GM19240 (cell line): ENCODE data around the gene SSR1.

ENCODE experiments used
- DNase-seq: peaks from one replicate; pipeline ENCODE4 v3.0.0; 2011; ENCODE audit warnings: low spot score; ENCODE audit not compliant: insufficient read length

Gene SSR1

DNA sequence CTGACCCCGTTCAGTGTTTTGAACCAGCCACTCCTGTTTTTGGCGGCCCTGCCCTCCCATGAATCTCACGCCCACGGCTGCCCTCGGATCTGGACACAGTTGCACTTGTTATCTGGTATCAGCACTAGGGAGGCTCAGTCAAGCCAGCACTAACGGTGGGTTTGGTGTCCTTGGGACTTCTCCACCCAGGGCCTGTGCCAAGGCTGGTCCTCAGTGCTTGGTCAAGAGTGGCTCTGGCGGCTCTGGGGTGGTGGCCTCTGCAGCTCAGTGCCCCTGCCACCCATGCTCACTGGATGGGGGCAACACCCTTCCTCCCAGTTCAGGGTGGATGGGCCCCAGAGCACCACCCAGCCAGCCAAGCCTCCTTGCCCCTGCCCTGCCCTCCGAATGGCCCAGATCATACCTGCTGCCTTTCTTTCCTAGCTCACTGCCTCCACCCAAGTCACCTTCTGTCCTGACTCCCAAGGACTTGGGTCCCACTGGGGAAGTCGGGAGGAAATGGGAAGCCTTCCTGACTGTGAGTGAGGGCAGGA is 54.7 kb downstream of the SSR1 start:
- no peak for DNase-seq

DNA sequence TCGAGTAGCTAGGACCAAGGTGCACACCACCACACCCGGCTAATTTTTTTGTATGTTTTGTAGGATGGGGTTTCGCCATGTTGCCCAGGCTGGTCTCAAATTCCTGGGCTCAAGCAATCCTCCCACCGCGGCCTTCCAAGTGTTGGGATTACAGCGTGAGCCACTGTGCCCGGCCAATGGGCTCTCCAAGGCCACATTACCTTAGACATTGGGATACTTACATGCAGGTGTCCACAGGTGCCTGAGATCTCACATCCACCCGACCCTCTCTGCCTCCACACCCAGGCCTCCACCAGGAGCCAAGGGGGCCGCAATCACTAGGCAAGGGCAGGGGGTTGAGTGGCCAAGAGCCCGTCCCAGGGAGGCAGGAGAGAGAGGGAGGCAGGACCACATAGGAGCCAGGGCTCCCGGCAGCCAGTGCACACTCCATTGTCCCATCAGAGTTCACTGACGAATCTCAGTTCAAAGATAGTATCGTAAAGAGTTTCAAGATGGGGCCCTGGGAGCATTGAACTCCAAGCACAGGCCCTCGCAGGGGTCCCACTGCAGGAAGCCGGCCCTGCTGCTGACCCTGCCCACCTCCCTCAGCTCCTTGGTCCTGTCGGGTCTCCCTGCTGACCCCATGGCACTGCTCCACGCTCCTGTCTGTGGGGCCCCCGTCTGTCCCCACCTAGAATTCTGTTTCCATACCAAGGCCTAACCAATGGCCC is 55.3 kb downstream of the SSR1 start:
- no peak for DNase-seq

DNA sequence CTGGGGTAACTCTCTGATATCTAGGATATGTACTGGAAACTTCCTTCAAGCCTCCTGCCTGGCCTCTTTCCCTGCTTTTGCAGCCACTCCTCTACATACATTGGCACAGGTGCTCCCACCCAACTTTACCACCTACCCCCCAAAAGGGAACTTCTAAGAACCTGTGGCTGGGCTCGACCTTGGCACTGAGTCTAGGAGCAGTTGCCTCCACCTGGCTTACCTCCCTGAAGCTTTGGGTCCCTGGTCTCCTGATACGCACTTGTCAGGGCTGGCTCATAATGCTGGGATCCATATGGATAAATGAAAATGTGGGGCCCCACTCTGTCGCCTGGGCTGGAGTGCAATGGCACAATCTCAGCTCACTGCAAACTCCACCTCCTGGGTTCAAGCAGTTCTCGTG is 56.2 kb downstream of the SSR1 start:
- no peak for DNase-seq

DNA sequence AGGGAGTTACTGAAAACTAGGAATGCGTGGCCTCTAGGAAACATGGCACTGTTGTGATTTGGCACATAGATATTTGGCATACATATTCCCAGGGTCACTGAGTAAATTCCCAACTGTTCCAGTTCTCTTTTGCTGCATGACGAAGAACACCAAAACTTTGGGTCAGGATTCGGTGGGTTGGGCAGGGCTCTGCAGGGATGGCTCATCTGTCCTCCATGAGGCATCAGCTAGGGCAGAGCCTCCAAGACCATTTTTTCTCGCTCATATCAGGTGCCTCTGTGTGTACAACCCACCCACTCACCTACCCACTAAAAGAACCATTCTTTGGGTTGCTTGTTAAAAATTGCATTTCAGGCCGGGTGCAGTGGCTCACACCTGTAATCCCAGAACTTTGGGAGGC is 57.1 kb downstream of the SSR1 start:
- no peak for DNase-seq

DNA sequence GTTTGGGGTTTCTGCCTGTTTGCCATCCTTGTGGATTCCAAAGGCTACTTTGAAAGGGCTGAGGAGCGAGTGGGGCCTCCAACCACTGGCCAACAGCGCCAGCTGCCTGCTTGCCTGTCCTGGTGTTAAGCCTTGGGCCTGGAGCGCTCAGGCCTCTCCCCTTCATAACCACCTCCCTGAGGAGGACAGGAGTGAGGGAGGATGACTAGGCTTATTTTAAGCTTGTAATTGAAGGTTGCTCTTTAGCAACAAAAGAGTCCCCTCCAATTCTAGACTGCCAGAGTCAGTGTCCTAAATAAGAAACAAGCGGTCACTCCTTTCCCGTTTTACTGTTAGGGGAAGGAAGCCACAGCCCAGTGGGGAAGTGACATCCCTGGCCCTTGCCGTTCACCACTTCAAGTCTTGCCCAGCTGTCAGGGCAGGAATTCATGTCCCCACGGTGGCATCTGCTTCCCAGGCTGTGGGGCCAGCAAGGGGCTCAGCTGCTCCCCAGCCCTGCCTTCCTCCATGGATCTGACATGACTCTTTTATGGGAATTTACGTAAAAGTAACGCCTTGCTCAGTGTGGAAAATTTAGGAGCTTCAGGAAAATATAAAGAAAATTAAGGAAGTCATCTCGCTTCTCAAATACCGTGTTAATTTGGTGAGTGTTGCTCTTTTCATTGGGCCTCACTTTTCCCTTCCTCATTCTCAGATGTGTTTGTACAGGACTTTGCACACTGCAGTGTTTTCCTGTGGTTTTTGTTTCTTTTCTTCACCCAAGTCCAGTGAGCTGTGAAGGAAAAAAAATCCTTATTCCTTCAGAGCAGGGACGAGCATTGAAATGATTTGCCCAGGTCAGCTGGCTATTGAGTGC is 57.8 kb downstream of the SSR1 start:
- DNase-seq = no peak

DNA sequence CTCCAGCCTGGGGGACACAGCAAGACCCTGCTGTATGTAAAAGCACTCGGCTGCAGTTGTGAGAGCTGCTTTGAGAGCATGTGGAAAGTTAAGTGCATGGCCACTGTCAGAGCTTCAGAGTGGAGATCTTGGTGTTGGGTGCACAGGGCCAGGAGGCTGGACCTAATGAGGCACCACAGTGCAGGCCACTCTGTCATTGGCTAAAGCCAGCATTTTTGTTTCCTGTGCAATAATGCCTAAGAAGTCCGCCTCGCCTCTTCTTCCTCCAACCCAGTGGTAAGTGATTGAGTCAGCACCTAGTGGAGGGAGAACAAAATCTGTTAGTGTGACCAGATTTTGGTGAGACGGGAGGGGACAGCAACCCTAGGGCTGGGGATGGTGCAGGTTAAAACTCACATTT is 60.6 kb downstream of the SSR1 start:
- DNase-seq = no peak

DNA sequence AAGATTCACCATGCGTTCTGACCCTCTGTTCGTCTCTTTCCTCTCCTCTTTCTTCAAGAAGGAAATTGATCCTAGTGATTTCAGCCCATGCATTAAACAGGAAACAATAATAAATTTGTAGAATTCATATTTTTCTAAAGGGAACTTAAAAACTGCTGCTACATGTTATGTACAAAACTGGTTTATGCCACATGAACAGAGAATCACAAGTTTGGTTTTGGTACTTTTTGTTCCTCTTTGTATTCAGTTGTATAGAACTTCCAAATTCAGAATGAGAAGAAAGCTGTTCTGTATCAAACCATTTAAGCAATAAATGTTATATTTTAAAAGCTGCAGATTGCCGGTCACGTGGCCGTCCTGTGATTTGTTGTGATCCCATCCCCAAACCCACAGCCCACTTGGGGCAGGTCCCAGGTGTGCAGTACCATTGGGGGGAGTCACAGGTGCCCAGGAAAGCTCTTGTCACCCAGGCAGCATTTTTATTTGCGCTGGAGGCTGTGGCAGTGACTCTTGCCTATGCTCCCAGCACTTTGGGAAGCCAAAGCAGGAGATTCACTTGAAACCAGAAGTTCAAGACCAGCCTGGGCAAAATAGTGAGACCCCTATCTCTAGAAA is 61.2 kb downstream of the SSR1 start:
- no peak for DNase-seq

DNA sequence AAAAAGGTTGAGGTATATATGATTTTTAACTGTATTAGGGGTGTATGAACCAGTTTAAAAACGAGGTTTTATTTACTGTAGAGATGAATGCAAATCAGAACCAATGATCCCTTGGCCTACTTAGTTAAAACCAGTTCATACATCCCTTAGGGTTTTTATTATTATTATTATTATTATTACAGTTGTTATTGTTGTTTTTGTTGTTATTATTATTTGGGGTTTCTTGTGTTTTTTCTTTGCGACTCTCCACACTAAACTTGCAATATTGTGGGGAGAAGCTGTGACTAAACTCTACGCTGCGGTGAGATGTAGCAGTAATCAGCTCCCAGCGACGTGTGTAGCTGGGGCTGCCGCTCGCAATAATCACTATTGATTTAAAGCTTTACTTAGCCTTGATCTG is 62.2 kb downstream of the SSR1 start:
- DNase-seq = no peak

DNA sequence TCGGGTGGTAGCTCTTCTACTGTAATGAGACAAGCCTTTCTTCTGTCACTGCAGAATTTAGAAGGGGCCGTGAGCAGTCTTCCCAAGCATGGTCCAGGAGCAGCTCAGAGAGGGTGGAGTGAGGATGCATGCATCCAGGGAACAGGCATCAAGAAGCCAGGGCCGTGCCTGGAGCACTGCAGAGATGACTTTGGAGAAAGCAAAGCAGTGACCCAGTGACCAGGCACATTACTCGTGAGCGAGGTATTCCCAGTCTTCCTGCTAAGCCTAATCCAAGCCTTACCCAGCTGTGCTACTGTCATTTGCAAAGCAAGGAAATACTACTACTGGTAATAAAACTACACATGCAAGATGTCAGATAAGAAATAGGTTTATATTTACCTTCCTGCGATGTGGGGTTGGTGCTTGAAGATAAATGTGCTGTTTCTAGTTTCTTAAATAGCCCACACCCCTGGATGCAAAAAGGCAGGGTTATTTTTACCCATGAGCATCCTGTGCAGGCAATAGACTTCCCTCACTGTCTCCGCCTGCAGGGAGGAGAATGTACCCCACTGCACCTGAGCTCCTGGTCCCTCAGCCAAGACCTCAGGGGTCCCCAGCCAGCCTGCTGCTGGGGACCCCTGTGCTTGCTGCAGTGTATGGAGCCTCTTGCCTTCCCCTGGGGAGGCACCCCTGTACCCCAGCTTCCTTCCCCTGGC is 62.9 kb downstream of the SSR1 start:
- no peak for DNase-seq

DNA sequence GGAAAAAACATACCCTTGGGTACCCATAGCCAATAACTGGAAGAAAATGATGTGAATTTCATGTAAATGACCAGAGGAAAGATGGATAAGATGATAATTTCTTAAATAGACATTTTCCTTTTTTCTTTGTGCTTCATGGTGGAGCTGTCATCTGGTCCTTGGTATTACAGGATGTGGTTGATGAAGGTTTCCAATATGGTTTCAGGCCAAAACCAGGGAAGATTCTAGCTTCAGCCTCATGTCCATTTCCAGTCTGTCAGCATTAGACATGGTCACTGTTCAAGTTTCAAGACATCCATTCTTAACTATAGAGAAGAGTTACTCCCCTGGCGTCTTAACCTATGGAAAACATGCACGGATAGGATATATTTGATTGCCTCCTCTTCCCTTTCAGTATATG is 63.6 kb downstream of the SSR1 start:
- DNase-seq = no peak

DNA sequence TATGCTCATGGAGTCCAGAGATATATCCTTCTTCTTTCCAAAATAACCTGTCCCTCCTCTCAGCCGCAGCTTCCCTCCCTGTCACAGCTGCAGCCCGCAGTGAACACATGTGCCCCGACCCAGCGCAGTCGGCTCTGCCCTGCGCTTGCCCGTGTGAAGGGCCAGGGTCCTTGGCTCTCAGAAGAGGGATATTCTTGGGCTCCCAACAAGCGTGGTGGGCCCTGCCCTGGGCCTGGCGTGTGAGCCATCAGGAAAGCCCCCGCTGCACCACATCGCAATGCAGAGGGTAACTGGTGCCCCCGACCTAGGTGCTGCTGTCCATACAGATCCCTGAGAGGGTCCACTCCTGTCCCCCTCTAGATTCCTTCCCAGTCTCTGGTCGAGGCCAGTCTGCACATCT is 65.2 kb downstream of the SSR1 start:
- DNase-seq = no peak

DNA sequence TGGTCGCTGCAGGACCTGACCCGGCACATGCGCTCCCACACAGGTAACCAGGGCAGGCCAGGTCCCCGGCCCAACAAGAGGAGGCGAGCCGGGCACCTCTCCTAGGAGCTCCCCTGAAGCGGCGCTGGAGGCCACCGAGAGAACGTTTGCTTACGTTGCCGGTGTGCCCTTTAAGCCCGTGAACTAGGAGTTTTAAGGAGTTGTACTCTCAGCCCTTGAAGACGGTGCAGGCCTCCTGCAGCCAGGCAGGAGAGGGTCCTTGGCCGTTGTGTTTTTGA is 65.9 kb downstream of the SSR1 start:
- DNase-seq = no peak

DNA sequence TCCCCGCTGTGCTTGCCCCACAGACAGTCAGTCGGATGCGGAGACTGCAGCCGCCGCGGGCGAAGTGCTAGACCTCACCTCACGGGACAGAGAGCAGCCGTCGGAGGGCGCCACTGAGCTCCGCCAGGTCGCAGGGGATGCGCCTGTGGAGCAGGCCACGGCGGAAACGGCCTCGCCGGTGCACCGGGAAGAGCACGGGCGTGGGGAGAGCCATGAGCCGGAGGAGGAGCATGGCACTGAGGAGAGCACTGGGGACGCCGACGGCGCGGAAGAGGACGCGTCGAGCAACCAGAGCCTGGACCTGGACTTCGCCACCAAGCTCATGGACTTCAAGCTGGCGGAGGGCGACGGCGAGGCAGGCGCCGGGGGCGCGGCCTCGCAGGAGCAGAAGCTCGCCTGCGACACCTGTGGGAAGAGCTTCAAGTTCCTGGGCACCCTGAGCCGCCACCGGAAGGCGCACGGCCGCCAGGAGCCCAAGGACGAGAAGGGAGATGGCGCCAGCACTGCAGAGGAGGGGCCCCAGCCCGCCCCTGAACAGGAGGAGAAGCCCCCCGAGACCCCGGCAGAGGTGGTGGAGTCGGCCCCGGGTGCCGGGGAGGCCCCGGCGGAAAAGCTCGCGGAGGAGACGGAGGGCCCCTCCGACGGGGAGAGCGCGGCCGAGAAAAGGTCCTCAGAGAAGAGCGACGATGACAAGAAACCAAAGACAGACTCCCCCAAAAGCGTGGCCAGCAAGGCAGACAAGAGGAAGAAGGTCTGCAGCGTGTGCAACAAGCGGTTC is 66.4 kb downstream of the SSR1 start:
- DNase-seq = no peak

DNA sequence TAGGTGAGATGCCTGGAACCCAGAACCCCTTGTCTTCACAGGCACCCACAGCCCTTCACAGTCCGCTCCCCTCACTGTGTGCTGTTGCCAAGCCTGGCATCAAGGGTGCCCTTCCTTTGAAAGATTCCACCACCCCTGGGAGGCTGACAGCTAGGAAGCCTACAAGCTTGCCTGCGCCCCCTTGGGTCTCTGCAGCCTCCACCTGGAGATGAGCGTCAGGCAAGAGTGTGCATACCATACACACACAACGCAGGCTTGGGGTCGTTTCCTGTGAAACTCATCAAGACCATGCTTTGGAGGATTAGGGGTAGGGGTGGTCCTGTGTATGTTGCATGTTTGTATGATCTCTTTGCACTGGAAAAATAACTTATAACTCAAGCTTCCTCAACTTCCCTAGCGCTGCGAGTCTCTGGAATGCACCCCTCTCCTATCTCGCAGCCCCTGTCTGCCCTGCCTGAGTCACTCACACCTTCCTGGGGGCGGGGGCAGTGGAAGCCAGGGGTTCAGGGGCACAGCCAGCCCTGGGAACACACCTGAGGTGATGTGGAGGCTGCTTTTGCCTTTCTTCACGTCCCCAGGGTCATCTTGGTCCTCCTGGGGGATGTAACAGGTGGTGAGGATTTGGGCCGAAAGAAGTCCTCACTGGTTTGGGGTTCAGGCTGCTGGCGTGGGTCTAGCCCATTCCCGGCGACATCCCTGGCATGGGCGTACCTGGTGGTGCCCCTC is 67.2 kb downstream of the SSR1 start:
- DNase-seq = no peak

DNA sequence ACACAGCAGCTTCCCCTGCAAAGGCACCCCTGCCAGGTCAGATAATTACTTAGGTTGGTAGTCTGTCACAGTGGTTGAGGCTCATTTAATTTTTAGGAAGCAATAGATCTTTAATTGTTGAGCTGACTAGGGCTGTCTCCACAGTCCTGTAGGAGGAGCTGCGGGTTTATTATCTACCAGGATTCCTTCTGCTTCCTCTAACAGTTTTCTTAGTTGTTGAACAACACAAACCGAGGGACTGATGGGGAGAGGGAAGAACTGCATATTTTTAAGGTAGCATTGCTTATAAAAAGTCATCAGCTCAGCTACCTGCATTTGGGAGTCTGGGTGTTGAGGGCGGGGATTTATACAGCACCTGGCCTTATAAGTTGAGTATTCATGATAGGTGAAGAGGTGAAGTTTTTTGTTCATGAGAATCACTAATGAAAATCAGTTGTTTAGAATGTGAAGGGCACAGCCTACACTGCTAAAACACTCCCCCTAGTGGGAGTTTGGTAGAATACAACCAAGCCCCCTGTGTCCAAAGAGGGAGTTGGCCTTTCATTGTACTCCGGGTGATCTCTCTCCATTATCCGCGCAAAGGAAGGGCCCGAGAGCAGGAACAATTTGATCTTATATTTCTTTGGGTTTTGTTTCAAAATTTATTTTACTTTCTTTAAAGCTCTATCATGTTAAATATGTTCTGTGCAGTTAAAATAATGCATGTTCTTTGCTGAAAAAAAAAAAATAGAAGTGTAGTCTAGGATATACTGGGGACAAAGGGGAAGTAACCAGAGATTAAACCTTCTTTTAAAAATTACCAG is 69.6 kb downstream of the SSR1 start:
- DNase-seq = peak; percentile 70

DNA sequence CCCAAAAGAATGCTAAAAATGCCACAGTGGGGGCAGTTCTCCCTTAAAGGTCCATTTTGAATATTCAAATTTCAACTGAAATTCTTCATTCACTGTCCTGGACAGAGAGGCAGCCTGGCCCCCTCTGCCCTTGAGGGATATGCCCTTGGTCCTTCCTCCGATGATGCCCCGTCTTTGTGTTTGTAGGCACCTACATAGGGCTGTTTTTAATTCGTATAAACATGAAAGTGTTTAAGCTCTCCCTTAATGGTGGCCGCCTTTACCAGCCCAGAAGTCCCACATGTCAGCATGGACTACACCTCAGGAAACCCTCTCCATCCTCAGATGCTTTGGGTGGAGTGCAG is 70.2 kb downstream of the SSR1 start:
- DNase-seq = no peak

DNA sequence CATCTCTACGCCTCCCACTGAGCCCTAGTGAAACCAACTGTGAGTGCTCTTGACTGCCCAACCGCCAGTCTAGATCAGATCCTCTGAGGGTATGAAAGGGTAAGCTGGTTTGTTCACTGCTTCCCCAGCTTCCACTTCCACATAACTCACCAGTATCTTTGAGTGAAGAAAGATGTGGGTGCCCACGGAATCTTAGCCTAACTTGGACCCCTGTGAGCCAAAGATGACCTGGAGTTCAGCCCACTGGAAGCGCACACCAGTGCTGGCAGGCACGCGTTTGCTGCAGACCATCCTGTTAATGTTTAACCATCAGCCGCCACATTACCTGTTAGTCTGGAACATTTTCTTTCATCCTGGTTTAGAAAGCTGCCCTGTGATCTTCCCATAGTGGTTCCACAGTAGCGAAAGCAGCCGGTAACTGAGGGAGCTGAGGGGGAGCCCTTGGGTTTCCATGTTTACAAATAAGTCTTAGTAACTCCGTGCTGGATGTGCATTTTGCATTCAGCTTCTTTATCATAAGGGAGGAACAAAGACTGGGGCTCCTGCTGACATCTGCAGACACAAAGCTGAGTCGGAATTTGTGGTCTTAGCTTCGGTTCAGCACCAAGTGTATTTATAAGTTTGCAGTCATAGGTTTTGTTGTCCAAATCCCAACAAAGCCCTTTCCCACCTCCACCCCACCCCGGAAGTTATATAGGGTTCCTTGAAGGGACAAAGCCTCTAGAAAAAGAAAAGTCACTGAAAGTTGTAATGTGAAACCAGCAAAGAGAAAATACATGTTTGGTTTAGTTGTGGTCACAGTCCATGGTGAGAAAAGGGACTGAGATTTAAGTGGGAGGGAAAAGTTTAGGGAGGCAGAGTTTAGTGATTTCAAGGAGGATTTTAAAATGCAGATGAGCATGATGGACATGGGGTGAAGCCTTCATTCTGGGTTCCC is 71.0 kb downstream of the SSR1 start:
- no peak for DNase-seq

DNA sequence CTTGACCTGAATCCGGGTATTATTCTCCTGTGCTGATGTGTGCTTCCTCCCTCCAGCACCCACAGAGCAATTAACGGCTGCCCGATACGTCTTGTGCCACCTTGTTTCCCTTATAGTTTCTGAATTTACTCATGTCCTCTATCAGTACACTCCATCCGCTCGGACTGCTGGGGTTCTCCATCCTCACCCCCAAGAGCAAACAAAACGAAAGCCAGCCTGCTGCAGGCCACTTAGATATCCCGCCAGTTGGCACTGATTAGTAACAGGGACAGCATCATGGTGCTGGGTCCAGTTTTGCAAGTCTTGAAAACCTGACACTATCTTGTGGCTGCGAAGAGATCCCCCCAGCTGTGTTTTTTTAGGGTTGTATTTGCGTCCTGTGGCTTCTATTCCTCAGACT is 71.8 kb downstream of the SSR1 start:
- DNase-seq = no peak

DNA sequence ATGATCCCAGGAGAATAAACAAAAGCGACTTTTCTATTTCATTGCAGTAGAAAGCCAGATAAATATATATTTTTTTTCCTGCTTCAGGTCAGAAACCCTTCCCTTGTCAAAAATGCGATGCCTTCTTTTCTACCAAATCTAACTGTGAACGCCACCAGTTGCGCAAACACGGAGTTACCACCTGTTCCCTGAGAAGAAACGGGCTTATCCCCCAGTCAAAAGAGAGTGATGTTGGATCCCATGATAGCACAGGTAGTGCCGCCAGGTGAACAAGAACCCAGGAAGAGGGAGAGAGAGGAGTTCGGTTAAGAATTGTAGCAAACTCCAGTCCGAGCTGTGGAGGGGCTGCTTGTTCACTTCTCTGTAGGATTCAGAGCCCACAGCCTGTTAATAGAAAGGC is 72.6 kb downstream of the SSR1 start:
- no peak for DNase-seq
